ENCODE data around the gene STX8.

The STX8 gene

GRCh38 chr17:9226794-9227135, 348.9 kb downstream of the STX8 start:
- no peak for DNase-seq (ENCODE audit: low spot score)

DNA sequence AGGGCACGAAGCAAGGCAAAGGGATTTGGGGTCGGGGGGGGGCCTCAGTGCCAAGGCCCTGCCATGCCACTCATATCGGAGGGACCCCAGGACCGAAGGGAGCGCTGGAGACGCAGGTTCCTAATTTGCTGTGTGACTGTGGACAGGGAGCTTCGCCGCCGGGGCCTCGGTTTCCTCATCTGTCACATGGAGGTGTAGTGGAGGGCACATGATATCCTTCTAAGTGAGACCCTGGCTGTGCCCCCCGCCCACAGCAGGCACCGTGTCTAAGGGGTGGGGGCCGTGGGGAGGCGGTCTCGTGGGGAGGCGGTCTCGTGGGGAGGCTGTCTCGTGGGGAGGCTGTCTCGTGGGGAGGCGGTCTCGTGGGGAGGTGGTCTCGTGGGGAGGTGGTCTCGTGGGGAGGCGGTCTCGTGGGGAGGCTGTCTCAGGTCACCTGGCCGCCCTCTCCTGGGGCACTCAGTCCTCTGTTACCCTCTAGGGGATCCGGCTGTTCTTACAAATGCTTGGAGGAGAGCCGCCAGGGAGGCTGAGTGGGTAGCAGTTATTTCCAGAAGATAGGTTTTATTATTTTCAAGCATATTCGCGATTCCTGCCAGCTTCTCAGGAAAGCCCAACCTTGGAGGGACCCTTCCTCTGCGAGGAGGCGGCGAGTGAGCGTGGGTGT, 349.4 kb downstream of the STX8 start:
- no peak for DNase-seq (ENCODE audit: low spot score)

DNA sequence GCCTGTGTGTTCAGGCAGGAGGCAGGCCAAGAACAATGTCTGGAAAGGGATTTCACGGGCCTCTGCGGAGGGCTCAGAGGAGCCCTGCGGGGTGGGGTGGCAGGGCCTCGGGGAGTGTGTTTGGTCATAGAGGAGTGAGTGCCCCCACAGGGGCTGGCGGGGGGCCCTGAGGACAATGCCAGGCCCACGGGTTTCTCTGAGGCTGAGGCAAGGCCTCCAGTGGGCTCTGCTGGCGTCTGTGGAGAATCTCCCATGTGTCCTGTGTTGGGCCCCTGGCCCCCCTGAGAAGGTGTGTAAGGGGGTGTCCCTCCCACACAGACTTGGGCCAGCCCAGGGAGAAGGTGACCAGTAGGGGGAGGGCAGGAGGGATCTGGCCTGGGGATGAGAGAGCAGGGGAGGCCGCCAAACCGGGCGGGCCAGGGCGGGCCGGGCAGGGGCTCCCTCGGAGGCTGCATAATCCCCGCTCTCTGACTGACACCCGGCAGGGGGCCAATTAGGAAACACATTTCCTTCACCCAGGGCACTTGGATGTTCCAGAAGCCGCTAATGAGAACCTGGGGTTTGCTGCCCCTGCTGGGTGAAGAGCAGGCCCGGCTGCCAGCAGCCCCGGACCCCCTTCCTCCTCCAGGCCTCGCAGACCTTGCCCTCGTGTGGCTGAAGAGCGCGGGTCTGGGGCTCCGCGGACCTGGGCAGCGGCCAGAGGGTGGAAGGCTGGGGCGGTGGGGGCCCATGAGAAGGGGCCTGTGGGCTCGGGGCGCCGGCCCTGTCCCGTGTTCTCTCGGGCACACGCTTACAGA, 350.1 kb downstream of the STX8 start:
- no peak for DNase-seq (ENCODE audit: low spot score)

- DNase-seq (ENCODE audit: low spot score), result no peak
Measured at GRCh38 chr17:9224485-9224884, 351.1 kb downstream of the STX8 start.

DNA sequence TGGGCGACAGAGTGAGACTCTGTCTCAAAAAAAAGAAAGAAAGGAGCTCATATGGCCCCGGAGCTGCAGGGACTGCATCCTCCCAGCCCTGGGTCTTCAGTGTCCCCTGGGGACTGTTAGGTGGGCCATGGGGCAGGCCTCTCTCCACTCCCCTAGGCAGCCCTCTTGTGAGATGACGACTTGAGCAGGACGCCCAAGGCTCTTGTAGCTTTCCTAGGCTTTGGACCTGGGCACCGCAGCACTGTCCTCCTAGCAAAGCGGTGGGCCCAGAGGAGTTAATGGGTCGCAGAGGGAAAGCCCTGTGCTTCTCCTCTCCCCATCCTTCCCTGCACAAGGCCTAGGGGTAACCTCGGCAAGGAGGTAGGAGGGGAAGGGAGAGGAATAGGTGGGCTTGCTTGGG, 352.1 kb downstream of the STX8 start:
- DNase-seq (ENCODE audit: low spot score), result no peak

DNA sequence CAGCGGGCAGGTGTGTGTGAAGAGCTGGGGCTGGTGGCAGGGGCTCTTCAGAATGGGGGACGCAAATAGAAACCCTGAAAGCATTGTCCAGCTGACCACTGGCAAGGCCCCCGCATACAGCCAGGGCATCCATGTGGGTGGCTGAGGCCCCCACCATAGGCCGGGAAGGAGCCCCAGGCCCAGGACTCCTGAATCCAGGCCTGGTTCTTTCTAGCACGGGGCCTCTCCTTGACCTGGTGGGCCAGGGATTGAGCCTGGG, 353.8 kb downstream of the STX8 start:
- DNase-seq (ENCODE audit: low spot score), result no peak

GRCh38 chr17:9221147-9221921, 354.3 kb downstream of the STX8 start:
- no peak for DNase-seq (ENCODE audit: low spot score)

- DNase-seq (ENCODE audit: low spot score), result no peak
Measured at GRCh38 chr17:9220398-9221146, 355.0 kb downstream of the STX8 start.

DNA sequence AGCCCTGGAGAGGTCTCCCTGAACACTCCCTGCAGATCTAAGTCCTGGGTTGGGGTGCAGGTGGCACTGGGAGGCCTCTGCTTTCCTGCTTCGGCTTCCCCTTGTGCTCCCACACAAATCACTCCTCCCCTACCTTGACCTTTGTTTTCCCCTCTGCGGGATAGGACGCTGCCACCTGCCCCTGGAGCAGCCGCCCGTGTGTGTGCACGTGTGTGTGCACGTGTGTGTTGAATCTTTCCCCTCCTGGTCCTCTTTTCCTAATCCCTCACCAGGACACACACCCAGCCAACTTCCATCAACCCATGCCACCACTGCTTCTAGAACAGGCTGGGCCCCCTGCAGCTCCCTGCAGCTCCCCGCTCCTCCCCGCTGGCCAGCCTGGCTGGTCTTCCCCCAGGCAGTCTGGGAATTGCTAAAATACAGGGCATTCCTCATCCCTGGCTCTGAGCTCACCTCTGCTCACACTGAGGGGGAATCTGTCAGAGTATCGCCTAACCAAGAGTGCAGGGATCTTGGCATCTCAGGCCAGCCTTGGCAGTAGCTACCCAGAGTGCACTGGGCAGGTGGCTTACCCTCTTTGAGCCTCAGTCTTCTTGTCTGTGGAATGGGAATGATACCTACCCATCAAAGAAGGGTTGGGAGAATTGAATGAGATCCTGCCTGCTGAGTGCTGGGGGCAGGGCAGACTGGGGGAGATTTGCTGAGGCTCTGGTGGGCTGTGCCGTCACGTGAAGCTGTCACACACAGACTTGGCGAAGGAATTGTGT, 355.8 kb downstream of the STX8 start:
- DNase-seq (ENCODE audit: low spot score), result no peak

DNA sequence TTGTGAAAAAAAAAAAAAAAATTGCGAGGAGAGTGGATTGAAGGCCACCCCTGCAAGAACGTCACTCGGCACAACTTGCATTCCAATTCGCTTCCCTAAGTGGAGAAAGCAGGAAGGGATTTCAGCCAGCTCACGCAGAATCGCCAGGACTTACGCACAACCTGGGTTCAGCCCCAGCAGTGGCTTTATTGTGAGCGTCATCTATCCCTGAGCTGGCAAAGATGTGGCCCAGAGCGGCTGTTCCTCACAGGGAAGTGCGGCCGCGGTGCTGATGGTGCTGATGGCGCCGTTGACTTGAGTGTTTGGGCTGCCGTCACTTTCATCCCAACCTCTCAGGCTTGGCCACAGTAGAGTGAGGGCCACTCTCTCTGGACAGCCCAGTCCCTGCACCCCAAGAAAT, 356.7 kb downstream of the STX8 start:
- DNase-seq (ENCODE audit: low spot score), result no peak

DNA sequence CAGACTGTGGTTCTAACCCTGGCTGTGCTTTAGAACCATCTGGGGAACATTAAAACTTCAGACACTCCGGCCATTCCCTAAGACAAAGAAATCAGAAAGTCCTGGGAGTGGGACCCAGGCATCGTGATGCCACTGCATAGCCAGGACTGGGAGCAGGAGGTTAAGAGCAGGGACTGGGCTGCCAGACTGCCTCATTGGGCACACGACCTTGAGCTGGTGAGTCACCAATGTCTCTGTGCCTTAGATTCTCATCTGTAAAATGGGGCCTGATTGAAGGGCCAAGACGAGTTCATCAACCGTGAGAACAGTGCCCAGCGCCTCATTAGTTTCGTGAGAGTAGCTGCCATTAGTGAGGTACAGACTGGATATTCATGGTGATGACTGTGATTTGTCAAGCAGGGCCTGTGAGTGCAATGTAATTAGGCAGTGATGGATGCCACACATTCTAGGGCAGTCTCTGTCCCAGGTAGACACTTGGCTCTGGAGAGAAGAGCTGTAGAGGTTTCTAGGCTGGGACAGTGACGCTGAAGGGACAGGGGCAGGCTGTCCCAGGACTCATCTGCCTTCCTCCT, 357.5 kb downstream of the STX8 start:
- DNase-seq (ENCODE audit: low spot score), result no peak

GRCh38 chr17:9217151-9218056, 358.2 kb downstream of the STX8 start:
- no peak for DNase-seq (ENCODE audit: low spot score)

DNA sequence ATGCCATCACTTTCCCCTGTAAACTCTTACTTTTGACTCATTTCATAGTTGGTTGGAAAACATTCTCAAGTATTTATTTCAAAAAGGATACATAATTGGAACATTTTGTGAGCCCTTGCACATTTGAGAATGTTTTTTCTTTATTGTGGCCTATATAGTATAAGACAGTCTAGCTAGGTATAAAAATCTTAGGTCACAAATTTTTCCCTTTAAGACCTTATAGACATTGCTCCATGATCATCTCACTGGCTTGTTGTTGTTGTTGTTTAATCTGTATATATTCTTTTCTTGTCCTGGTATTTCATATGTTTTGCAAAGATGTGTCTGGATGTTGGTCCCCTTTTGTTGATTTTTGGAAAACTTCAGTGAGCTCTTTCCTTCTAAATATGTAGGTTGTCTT, 360.2 kb downstream of the STX8 start:
- DNase-seq (ENCODE audit: low spot score), result no peak

GRCh38 chr17:9213303-9213640, 362.3 kb downstream of the STX8 start:
- no peak for DNase-seq (ENCODE audit: low spot score)

DNA sequence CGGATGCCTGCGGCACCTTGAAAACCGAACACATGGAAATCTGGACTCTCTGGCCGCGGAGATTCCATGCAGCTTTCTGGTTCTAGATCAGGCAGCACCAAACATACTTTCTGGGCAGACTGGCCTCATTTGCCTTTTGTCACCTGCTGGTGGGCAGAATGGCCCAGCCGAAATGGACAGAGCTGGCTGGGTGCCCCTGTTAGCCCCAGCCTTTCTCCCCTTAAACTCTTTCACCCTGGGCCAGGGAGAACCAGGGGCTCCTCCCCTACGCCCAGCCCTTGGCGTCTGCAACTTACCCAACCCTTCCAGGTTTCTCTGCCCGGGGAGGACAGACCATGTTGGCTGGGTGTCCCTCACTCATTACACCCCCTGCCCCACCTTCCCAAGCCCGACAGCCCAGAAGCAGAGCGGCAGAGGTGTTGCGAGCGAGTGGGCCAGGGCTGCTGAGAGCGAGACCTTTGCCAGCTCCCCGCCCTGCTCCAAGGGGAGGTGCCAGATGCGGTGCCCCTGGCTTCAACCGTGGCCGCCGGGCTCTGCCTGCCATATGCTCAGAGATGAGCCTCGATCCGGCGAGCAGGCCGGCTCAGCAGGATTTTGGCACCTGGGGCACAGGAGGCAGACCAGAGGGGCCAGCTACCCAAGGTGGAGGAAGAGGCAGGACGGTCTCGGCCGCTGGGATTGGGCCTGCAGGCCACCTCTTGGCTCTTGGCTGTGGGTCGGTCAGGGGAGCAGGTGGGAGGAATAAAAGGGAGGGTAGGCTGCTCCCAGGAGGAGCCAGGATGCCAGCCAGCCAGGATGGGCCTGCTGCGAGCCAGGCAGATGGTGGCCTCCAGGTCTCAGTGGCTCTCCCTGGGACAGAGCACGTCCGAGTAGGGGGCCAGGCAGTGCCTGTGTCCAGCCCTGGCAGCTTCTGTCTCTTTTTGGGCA, 363.0 kb downstream of the STX8 start:
- DNase-seq (ENCODE audit: low spot score), result no peak

DNA sequence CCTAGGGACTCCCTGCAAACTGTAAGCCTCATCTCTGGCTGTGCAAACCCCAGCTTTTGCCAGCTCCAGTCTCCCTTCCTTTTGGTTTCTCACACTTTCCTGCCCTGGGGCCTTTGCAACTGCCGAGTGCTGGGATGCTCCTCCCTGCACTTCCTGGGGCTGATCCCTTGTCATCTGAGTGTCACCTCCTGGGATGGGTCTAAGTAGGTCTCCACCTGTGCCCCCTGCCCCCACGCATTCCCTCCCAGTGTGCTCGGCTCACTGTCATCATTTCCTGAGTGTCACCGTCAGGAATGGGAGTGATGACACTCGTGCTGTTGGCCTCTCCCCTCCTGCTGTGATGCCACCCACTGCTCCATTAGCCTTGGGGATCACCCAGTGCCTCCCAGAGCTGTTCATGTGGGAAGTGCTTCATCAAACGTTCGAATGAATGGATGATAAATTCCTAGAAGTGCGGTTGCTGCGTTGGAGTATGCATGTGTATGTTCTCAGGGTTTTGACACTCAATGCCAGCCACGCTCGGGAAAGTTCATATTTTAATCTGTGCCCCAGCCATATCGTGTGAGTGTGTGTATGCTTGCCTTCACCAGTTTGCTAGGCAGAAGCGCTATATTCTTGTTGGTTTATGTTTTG, 364.4 kb downstream of the STX8 start:
- no peak for DNase-seq (ENCODE audit: low spot score)

- no peak for DNase-seq (ENCODE audit: low spot score)
Measured at GRCh38 chr17:9209781-9210370, 365.7 kb downstream of the STX8 start.

- DNase-seq (ENCODE audit: low spot score), result no peak
Measured at GRCh38 chr17:9209347-9209746, 366.3 kb downstream of the STX8 start.
